ENCODE results near the gene TANC1.

Gene TANC1

DNA sequence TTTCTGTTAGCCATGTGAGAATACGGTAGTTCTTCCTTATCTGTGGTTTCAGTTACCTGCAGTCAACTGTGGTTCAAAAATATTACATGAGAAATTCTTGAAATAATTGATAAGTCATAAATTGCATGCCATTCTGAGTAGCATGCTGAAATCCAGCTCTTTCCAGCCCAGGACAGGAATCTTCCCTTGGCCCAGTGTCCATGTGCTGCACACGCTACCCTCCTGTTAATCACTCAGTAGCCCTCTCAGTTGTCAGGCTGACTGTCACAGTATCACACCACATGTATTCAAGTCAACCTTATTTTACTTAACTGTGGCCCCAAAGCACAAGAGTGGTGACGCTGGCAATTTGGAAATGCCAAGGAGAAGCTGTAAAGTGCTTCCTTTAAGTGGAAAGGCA, 141.1 kb downstream of the TANC1 start:
- in situ Hi-C loops (cut with HindIII; ENCODE audit: low sequenced_read_pairs), result no loop called here

DNA sequence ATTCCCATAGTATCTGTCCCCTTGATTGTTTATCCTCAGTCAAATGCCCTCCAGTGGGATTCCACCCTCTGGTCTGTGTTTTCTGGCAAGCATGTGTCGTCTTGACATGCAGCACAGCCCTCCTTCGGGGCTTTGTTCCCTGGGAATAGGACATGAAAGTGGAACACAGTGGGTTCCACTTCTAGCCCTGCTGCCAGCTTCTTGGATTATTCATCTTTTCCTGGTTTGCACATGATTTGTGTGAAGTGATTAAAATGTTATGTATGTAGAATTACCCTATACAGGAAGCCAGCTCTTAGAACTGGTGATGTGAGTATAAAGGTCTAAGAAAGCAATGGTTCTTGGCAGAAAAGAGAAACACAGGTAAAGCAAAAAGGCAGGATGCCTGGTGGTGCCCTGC, 142.3 kb downstream of the TANC1 start:
- in situ Hi-C loops (cut with HindIII; ENCODE audit: low sequenced_read_pairs), result no loop called here

DNA sequence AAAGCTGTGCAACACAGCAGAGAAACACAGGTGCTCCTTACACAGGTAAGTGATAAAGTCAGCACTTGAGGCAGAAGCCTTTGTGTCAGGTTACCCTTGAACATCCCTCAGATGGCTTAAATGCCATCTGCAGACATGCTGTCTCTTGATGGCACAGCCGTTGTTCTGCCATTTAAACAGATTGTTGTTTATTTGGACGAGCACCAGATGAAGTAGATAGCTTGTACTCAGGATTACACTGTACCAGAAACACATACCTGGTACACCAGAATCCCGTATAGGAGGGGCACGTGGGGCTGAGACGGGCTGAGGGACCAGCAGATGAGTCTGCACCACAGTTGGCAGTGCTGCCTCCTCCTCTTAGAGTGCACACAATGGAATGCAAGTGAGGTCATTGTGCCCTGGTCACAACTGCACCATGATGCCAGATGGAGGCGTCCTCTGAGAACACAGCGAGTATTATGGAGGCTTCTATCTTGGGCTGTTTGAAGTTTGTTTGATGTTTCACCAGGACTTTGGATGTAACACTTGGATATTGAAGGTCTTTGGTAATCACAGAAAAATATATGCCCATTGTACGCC, 143.0 kb downstream of the TANC1 start:
- in situ Hi-C loops (cut with HindIII; ENCODE audit: low sequenced_read_pairs), result no loop called here

DNA sequence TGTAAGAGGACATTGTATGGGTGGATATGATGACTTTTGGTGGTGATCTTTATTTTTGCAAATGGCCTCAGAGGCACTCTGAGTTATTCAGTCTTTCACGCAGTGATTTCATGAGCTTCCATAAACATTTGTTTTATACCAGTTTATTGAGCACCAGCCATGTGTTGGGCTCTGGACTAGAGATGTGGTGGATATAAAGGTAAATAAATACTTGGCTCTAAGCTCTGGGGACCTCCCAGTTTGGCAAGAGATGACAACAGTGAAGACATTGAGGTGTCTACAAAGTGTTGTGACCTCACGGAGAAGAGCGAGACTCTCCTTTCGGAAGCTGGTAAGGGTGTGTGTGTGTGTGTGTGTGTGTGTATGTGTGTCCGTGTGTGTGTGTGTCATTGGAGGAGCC, 146.4 kb downstream of the TANC1 start:
- in situ Hi-C loops (cut with HindIII; ENCODE audit: low sequenced_read_pairs), result no loop called here

DNA sequence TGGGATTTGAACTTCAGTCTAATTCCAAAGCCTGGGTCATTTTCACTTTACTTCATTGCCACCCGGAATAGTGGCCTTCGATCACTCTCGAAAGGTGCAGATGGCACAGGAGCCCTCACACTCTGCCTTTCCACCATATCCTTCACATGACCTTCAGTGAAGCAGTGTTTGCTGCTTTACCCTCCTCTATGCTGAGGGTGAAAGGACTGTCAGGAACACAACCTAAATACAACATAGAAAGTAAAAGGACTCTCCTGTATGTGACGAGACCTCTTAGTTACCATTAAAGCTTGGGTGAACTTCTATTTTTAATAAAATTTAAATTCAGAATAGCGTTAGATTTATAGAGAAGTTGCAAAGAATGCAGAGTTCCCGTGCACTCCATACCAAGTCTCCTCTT, 148.5 kb downstream of the TANC1 start:
- in situ Hi-C loops (cut with HindIII; ENCODE audit: low sequenced_read_pairs), result no loop called here

DNA sequence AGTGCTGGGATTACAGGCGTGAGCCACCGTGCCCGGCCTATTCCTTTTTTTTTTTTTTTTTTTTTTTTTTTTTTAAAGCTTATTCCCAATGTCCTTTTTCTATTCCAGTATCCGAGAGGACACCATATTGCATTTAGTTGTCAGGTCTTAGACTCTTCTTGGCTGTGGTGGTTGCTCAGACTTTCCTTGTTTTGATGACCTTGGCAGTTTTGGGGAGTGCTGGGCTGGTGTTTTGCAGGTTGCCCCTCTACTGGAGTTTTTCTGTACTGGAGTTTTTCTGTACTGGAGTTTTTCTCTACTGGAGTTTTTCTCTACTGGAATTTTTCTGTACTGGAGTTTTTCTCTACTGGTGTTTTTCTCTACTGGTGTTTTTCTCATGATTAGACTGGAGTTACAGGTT, 149.2 kb downstream of the TANC1 start:
- in situ Hi-C loops (cut with HindIII; ENCODE audit: low sequenced_read_pairs), result no loop called here

DNA sequence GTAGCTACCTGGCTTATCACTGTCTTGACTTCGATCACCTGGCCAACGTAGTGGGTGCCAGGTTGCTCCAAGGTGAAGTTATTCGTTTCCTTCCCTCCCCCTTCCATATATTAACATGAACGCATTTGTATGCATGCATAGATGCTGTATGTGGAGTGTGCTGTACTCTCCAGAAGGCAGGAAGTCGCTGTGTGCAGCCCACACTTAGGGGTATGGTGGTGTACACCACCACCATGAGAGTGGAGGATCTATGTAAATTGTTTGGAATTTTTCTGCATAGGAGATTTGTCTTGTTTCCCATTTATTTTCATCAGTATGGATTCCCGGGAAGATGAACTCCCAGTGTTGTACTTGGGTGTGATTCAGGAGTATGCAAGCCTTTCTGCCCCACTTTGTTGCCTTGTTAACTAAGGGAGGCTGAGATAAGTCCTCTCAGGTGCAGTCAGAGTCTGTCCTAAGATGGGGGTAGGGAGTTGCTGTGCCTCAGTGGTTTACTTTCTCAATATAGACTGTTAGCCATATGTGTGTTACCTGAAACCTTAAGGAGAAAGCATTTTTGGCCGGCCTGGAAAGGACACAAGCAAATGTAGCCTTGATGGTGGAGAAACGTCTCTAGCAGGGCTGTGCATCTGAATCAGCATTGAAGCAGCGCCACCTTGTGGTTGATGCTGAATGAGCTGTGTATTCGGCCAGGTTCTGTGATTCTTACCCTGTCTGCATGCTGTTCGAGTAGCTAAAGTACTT, 149.8 kb downstream of the TANC1 start:
- in situ Hi-C loops (cut with HindIII; ENCODE audit: low sequenced_read_pairs), result no loop called here

DNA sequence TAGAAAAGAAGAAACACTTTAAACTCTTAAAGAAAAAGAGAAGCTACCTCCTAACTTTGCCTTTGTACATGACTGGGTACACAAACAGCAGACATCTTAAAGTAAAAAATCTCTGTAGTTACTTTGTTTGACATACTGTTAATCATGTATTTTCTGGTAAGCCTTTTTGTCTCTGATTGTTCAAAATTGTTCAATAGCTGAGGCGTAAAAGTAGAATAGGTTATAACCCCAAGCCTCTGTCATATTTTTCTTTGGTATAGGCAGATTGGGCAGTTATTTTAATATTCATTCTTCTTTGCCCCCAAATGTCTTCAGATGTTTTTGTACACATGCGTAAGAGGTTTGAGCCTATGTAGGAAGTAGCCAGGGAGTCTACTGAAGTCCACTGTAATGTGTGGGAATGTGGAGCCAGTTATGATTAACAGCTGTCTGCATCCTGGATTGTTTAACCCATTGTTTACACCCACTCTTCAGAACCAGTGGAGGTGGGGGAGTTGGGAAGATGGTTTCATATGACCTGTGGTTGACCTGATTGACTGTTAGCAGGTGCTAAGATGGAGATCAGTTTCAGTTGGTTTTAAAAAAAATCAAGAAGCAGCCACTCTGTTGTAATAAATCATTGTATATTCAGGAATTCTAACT, 150.5 kb downstream of the TANC1 start:
- in situ Hi-C loops (cut with HindIII; ENCODE audit: low sequenced_read_pairs), result no loop called here

DNA sequence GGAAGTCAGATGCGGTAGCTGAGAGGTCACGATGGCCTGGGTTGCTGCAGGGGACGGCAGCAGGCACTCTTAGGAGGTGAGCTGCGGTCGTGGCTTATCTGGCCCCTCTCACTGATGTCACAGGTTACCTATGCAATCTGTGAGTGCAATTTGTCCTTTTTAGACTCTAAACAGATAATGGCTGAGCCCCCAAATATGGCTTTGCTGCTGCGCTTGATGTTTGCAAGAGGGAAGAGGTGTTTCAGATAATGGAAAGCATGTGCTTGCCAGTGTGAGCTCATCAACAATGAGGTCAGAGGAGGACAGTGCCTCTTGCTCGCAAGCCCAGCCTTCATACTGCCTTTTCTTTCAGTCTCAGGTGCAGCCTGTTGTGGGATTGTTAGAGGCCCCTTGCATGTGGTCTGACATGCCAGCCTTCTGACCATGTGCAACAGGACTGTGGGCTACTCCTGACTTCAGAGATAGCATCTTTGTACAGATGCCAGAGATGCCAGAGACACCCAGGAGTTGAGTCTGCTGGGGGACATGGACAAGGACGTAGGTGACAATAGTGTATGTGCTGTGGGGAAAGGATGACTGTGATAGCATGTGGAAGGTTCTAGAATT, 151.3 kb downstream of the TANC1 start:
- in situ Hi-C loops (cut with HindIII; ENCODE audit: low sequenced_read_pairs), result no loop called here

DNA sequence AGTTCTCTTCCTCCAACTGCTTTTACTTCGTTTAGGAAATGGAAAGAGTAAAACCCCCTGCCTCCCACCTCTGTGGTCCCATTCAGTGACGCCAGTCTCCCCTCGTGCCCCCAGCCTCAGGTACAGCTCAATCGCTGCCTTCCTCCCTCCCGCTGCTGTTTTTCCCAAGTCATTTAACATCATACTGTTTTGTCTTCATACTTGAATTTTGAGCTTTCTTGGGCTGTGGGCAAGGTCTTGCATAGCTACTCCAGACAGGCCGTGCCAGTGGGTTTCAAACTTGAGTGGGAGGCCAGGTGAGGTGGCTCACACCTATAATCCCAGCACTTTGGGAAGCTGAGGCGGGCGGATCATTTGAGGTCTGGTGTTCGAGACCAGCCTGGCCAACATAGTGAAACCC, 155.3 kb downstream of the TANC1 start:
- in situ Hi-C loops (cut with HindIII; ENCODE audit: low sequenced_read_pairs), result no loop called here

DNA sequence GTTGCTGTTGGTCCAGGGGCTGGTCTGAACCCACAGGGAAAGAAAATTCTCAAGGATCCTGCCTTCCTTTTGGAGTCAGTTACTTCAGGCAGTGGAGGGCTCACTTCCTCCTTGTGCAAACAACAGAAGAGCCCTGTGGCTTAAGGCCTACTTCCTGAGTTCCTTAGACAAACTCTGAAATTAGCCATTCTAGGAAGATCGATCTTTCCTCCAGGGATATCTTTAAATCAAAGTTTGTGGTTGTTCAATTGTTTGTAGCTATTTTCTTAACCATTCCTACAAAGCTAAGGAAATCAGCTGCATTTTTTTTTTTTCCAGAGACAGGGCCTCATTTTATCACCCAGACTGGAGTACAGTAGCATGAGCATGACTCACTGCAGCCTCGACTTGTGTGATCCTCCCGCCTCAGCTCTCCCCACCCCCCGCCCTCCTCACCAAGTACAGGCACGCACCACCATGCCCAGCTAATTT, 156.0 kb downstream of the TANC1 start:
- in situ Hi-C loops (cut with HindIII; ENCODE audit: low sequenced_read_pairs), result no loop called here

DNA sequence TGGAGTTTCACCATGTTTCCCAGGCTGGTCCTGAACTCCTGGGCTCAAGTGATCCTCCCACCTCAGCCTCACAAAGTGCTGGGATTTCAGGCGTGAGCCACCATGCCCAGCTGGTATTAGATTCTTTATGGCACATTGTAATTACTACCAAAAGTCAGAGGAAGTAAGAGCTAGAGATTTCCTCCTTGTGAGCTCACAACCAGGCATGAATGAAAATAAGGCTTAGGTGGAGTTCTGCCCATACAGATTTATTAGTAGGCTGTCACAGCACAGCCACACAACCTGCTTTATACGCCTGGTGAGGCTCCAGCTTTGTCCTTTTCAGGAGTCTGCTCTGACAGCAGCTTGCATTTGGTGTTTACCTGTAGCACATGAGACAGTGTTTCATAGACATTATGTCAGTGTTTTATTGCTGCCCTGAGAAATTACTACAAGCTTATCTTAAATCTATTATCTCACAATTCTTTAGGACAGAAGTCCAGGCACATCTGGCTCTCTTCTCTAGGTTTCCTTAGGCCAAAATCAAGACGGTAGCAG, 156.6 kb downstream of the TANC1 start:
- in situ Hi-C loops (cut with HindIII; ENCODE audit: low sequenced_read_pairs), result no loop called here

DNA sequence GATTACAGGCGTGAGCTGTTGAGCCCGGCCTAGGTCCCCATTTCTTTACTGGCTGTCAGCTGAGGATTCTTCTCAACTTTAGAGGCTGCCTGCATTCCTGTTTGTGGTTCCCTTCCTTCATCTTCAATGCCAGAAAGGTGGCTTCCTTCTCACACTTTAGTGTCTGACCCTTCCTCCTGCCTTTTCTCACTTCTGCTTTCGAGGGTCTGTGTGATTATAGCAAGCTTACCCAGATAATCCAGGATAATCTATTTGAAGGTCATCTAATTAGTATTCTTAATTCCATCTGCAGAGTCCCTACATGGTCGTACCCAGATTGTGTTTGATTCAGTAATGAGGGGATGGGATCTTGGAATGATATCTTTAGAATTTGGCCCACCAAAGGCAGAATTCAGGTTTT, 157.4 kb downstream of the TANC1 start:
- in situ Hi-C loops (cut with HindIII; ENCODE audit: low sequenced_read_pairs), result no loop called here

DNA sequence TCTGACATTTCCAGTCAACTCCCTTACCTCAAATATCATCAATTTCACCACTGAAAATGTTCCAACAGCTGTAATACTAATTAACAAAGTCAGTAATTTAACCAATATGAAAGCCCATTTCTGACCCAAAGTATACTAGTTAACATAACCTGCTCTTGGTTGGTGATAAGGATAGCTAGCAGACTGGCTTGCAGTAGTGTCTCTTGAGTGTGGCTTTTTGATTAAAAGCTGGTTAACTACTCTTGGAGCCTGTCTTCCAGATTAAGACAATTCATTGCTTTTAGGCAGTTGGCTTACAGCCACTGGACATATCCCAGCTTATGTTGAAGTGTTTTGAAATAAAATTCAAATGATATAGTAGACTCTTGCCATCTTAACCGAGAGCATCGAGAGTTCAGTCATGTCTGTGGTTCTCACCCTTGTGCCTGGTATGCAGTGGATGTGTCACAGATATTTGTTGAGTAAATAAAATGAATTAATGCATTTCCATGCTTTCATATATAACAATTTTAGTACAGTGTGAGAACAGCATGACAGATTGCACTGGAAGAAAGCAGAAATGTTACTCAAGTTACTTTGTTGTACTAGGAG, 158.1 kb downstream of the TANC1 start:
- in situ Hi-C loops (cut with HindIII; ENCODE audit: low sequenced_read_pairs), result no loop called here

DNA sequence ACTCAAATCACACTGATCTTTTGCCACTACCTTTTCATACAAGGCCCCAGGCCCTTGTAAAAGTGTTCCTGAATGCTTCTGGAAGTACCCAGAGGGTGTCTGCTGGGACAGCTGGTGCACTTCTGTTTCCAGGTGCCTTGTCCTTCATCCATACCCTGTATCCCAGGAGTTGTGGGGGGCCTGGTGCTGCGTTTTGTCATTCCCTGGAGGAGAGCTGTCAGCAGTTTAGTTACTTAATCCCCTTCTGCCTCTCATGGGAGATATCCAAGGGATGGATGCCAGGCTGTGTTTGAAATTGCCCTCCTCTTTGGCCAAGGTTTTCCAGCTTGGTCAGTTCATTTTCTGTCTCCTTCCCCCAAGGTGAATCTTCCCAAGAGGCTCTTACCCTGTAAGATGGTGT, 159.8 kb downstream of the TANC1 start:
- in situ Hi-C loops (cut with HindIII; ENCODE audit: low sequenced_read_pairs), result no loop called here

DNA sequence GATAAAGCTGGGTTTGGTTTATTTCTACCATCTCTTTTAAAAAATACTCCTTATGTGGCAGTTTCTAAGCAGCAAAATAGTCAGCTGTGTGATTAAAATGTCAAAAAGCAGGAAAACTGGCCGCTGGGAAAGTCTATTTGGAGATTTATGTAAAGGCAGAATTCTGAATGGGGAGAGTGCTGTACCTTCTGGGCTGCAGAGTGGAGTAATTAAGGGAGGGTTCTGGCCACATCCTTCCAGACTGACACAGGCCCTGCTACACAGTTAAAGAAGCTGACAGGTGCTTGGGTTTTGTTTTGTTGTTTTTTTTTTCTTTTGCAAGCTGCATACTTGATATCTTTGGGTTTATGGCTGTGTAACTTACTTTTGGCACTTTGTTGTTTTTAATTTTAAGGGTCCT, 160.8 kb downstream of the TANC1 start:
- in situ Hi-C loops (cut with HindIII; ENCODE audit: low sequenced_read_pairs), result no loop called here

DNA sequence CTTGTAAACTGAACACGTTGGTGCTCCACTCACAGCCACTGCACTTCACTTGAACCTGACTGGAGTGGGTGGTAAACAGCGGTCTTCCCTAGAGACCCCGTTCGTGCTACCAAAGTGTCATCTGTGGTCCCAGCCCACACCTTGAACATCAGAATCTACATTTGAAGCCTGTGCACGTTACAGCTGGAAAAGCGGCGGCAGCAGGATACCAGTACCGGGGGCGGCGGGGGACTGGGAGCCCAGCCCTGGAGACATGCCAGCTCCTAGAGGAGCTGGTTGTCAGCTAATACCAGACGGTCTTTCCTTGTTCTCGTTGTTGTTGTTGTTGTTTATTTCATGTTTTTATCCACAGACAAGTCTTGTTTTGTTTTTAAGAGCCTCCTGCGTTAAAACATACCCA, 161.4 kb downstream of the TANC1 start:
- in situ Hi-C loops (cut with HindIII; ENCODE audit: low sequenced_read_pairs), result no loop called here

DNA sequence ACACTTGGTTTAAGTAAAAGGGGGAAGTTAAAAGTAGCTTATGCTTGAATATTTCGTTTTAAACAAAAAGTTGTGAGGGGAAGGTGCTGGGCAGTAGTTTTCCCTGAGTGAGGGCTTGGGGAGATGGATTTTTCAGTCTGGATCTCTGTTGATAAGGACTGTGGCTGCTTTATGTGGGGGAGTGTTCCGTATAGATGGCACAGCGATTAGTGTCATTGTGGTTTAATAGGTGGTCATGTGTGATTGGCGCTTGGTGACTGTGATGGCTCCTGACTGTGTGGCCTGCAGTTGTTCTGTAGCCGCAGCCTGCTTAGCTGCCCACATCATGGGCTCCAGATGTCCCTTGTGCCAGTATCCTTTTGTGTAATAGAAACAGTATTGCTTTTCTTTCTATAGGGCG, 161.9 kb downstream of the TANC1 start:
- in situ Hi-C loops (cut with HindIII; ENCODE audit: low sequenced_read_pairs), result no loop called here

DNA sequence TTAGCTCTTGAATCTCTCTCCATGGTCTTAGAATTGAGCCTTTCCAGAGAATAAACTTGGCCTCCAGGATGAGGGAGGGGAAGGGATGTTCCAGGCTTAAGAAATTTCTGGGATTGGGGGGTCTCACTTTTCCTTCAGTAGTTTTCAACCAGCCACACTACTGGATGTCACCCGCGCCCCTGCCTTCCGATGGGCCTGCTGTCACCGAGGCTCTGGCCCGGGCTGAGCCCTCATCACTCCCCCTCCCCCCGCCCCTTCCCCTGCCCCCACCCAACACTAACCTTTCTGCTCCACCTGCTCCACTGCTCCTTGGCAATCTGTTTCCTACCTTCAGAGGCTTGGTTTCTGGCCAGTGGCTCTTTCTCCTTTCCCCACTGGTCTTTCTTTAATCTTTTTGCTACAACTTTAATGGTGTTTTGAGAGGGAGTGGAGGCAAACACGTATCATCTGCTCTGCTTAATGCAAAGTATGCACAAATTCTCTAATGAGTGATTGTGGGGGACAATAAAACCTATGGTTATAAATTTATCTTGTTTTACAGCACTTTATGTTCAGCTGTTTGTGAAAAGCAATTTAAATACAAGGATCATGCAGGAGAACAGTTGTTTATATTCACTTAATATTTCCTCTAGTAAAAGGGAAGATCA, 162.9 kb downstream of the TANC1 start:
- in situ Hi-C loops (cut with HindIII; ENCODE audit: low sequenced_read_pairs), result no loop called here

DNA sequence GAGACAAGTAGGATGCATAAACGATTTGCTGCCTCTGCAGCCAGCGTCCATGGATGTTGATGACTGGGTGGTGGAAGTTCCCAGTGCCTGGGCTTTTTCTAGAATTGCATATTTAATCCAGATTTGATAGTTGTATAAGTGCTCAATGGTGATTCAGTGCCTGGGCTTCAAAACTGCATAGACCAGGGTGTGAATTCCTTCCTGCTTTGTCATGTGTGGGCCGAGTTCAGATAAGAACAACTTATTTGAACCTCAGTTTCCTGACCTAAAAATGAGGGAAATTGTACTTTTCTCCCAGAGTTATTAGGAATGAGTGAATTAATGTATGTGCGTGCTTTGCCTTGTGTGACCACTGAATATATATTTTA, 163.5 kb downstream of the TANC1 start:
- in situ Hi-C loops (cut with HindIII; ENCODE audit: low sequenced_read_pairs), result no loop called here

DNA sequence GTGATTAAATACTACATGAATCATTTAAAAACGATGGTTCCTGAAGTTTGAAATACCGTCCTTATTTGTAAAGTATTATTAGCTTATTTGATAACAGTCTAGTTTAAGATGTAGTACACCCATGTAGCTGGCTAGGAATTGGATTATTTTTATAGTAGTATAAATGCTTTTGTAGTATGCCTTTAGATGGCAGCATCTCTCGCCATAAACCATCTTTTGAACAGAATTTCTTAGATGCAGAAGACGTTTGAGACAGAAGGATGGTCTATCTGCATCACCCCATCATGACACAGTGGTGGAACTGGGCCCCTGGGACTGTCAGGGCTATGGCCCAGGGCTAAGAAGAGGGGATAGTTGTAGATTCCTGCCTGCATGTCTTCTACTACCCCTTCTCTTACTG, 165.4 kb downstream of the TANC1 start:
- in situ Hi-C loops (cut with HindIII; ENCODE audit: low sequenced_read_pairs), result no loop called here
